NB4 (cell line): ENCODE results near the gene CRIM1.

ENCODE experiments used
- DNase-seq: peaks from one replicate; pipeline ENCODE4 v3.0.0; 2010; ENCODE audit warnings: low read depth
- H3K4me3 ChIP-seq: one replicate; pipeline ENCODE4 v1.5.1; 2011; ENCODE audit warnings: mild to moderate bottlenecking, low read depth, low read length, moderate library complexity
- MYC ChIP-seq: IDR thresholded peaks from 2 replicates; pipeline ENCODE4 v1.6.1; 2011; ENCODE audit warnings: low read depth, low read length
- POLR2A ChIP-seq: IDR thresholded peaks from 2 replicates; pipeline ENCODE4 v1.6.1; 2011; ENCODE audit warnings: mild to moderate bottlenecking; ENCODE audit not compliant: insufficient read length; ENCODE audit errors: extremely low read depth
- TF ChIP-seq, protein P1 (sequence below): IDR thresholded peaks from one replicate; pipeline ENCODE4 v1.5.1; 2012; ENCODE audit warnings: low read depth, low read length
- TF ChIP-seq, protein P2 (sequence below): IDR thresholded peaks from 2 replicates; pipeline ENCODE4 v1.6.1; 2011; ENCODE audit warnings: low read depth, low read length

CRIM1 gene

DNA sequence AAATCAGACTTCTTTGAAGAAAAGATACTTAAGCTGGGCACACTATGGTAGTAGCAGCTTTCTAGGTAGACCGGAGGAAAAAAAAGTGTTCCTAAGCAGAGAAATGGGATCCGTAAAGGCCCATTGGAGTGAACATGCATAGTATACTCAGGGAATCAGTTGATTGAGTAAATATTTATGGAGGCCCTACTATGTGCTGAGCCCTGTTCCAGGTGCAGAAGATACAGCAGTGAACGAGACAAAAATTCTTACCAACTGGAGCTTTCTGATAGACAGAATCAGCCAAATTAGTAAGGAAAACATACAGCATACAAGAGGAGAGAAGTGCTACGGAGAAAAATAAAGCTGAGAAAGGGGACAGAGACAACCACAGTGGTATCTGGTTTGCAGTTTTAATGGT, 28.1 kb downstream of the CRIM1 start:
- TF ChIP-seq MYC (no peak), POLR2A (no peak)
- TF ChIP-seq, protein P1, sequence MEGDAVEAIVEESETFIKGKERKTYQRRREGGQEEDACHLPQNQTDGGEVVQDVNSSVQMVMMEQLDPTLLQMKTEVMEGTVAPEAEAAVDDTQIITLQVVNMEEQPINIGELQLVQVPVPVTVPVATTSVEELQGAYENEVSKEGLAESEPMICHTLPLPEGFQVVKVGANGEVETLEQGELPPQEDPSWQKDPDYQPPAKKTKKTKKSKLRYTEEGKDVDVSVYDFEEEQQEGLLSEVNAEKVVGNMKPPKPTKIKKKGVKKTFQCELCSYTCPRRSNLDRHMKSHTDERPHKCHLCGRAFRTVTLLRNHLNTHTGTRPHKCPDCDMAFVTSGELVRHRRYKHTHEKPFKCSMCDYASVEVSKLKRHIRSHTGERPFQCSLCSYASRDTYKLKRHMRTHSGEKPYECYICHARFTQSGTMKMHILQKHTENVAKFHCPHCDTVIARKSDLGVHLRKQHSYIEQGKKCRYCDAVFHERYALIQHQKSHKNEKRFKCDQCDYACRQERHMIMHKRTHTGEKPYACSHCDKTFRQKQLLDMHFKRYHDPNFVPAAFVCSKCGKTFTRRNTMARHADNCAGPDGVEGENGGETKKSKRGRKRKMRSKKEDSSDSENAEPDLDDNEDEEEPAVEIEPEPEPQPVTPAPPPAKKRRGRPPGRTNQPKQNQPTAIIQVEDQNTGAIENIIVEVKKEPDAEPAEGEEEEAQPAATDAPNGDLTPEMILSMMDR, result no peak
- TF ChIP-seq, protein P2, sequence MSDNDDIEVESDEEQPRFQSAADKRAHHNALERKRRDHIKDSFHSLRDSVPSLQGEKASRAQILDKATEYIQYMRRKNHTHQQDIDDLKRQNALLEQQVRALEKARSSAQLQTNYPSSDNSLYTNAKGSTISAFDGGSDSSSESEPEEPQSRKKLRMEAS, result no peak
- H3K4me3 ChIP-seq, result no peak overlapping the region
- DNase-seq, result no peak

DNA sequence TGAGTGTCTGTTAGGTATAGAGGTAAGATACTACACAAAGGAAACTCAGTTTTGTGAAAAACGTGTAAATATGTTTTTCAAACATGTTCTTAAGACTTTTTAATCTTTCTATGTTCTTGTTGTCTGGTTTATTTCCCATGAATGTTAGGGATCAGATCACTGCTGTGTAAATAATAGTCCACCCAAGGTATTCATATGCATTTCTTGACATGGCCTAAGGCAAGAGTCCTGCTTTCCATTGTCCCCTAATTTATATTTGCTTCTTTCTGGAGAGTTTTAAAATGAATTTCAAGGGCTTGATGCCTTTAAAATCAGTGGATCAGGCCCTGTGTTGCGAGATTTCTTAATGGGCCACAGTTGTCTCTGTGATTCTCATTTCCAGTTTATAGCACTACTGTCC, 28.9 kb downstream of the CRIM1 start:
- DNase-seq, result no peak
- TF ChIP-seq, protein P2, result no peak
- TF ChIP-seq MYC (no peak), POLR2A (no peak)
- TF ChIP-seq, protein P1, result no peak
- no peak overlapping the region for H3K4me3 ChIP-seq

DNA sequence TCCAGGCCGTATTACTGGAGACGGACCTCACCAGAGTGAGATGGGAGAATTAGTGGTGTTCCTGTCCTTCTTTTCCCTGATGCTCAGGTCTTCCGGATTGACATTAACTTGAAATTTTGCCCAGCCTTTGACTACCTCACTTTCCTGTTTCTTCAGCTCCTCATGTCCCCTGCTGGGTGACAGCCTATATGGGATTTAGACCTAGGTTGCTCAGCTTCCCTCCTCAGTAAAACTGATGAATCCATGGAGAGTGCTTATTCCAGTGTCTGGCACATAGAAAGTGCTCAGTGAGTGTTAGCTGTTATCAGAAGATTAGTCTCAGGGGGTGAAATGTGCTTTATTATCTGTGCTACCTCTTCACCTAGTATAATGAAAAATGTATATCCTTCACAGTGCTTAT, 30.0 kb downstream of the CRIM1 start:
- TF ChIP-seq, protein P2, result no peak
- TF ChIP-seq MYC, result no peak
- TF ChIP-seq, protein P1, result no peak
- TF ChIP-seq POLR2A, result no peak
- no peak overlapping the region for H3K4me3 ChIP-seq
- DNase-seq, result no peak

DNA sequence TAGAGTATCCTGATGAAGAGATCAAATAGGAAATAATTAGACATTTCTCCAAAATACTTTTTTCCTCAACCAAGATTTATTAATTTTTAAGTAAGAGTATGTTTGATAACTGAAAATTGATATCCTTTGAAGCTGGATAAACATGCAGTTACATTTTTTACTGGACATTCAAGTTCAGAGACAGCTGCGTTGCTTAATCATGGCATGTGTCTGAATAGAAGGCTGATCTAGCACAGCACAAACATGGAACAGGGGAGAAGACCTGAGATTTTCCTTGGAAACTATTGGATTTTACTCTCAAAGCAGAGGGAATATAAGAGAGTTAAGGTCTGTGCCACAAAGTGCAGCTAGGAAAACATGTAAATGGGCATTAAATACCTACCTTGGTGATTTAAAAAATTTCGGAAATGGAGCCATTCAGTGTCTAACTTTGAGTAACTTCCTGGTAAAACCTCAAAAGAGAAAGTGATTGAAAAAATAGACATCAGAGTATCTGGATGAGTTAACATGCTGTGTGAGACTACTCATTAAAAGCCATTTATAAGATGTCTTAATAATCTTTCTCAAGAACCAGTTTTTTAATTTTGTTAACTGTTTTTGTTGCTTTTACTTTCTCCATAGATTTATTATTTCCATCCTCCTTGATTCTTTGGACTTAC, 31.8 kb downstream of the CRIM1 start:
- no peak for DNase-seq
- no peak overlapping the region for H3K4me3 ChIP-seq
- no peak for TF ChIP-seq MYC
- TF ChIP-seq, protein P2, result no peak
- no peak for TF ChIP-seq POLR2A
- TF ChIP-seq, protein P1, result no peak

DNA sequence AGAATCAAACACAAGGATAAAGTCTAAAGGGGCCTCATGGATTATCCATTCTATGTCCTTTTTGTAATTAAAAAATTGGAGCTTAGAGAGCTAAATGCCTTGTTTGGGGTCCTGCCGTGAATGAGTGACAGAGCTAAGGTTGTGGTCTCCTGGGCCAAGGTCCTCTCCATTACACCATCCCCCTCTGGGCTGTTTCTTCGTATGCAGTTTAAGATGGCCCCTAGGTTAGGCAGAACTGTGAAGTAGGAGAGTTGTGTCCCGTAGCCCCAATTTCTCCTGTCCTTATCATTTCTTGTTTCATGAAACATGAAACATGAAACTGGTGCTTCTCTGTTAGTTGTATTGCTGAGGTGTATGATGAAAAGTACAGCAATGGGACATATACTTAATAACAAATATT, 32.9 kb downstream of the CRIM1 start:
- DNase-seq, result no peak
- H3K4me3 ChIP-seq, result no peak overlapping the region
- TF ChIP-seq, protein P2, result no peak
- TF ChIP-seq, protein P1, result no peak
- no peak for TF ChIP-seq POLR2A
- no peak for TF ChIP-seq MYC

DNA sequence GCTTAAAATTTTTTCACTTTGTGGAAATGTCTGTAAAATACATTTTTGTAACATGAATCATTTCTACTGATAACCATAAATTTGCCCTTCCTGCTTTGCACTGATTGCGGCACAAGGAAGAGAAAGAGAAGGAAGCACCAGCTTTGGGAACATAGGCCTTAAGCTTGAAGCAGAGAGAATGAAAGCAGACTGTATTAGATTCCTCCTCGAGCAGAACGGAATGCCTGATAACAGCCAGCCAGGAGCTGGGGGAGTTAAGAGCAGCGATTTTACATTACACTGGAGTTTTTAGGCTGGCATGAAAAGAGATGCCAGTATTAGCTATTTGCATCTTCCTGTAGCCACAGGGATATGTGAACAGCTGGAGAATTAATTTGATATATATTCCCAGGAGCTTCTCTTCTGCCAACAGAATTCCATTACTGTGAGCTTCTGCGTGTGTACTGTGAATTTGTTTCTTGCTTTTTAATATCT, 33.5 kb downstream of the CRIM1 start:
- H3K4me3 ChIP-seq, result no peak overlapping the region
- no peak for TF ChIP-seq MYC
- TF ChIP-seq, protein P2, result no peak
- TF ChIP-seq, protein P1, result no peak
- TF ChIP-seq POLR2A, result no peak
- no peak for DNase-seq
